HG03175 (cell line): Measurements from ENCODE around the gene MAST4.
"Not testable (repeated sequence)": the region's sequence is repeated elsewhere in the genome, so short reads cannot be mapped to it uniquely, and the experiment has no call there.

ENCODE experiments used
- ATAC-seq: cut with Tn5 transposase; IDR thresholded peaks from one replicate; pipeline ENCODE4 v1.9.1; 2021; ENCODE audit warnings: mild to moderate bottlenecking, moderate library complexity; ENCODE audit not compliant: unreplicated experiment

MAST4 gene

GRCh38 chr5:66741394-66741793, 145.2 kb downstream of the MAST4 start:
- ATAC-seq, result no peak

GRCh38 chr5:66742083-66742895, 146.1 kb downstream of the MAST4 start:
- no peak for ATAC-seq

GRCh38 chr5:66742896-66743247, 146.7 kb downstream of the MAST4 start:
- no peak for ATAC-seq

- no peak for ATAC-seq
Measured at GRCh38 chr5:66743344-66743743, 147.2 kb downstream of the MAST4 start.

GRCh38 chr5:66744040-66744439, 147.8 kb downstream of the MAST4 start:
- ATAC-seq, result no peak

GRCh38 chr5:66745297-66745696, 149.1 kb downstream of the MAST4 start:
- no peak for ATAC-seq

- ATAC-seq, result no peak
Measured at GRCh38 chr5:66747607-66748006, 151.4 kb downstream of the MAST4 start.

GRCh38 chr5:66752668-66753067, 156.5 kb downstream of the MAST4 start:
- not testable (repeated sequence) for ATAC-seq

- ATAC-seq, result no peak
Measured at GRCh38 chr5:66757219-66757833, 161.1 kb downstream of the MAST4 start.

GRCh38 chr5:66757834-66758371, 161.7 kb downstream of the MAST4 start:
- ATAC-seq, result no peak

GRCh38 chr5:66769030-66769733, 173.0 kb downstream of the MAST4 start:
- ATAC-seq, result no peak

- no peak for ATAC-seq
Measured at GRCh38 chr5:66769839-66770617, 173.8 kb downstream of the MAST4 start.

- no peak for ATAC-seq
Measured at GRCh38 chr5:66777868-66778267, 181.7 kb downstream of the MAST4 start.

- ATAC-seq, result no peak
Measured at GRCh38 chr5:66779528-66779927, 183.3 kb downstream of the MAST4 start.

- no peak for ATAC-seq
Measured at GRCh38 chr5:66788556-66788955, 192.4 kb downstream of the MAST4 start.

- no peak for ATAC-seq
Measured at GRCh38 chr5:66789434-66789833, 193.2 kb downstream of the MAST4 start.

GRCh38 chr5:66793049-66793448, 196.9 kb downstream of the MAST4 start:
- no peak for ATAC-seq

- no peak for ATAC-seq
Measured at GRCh38 chr5:66795682-66796081, 199.5 kb downstream of the MAST4 start.

GRCh38 chr5:66796305-66797292, 200.4 kb downstream of the MAST4 start:
- ATAC-seq, result no peak

GRCh38 chr5:66802941-66803340, 206.7 kb downstream of the MAST4 start:
- ATAC-seq, result no peak
